Esophagus (tissue), 2 donors: ENCODE measurements around the gene TUFM. TPM values are rescaled to one million over a fixed set of nuclear protein-coding genes. Genes with fewer than 3 reads are reported as not detected.
"Not testable (repeated sequence)": the region's sequence is repeated elsewhere in the genome, so short reads cannot be mapped to it uniquely, and the experiment has no call there.

ENCODE experiments used
- H3K27ac ChIP-seq, 2 donors: one replicate each; pipeline ENCODE4 v1.5.1; 2013; ENCODE audit warnings: low read depth in 2 of 2, mild to moderate bottlenecking in 2 of 2, inconsistent platforms in 1 of 2, low read length in 1 of 2, moderate library complexity in 1 of 2
- H3K27me3 ChIP-seq, 2 donors: one replicate each; pipeline ENCODE4 v1.6.1; 2013; ENCODE audit warnings: low read length in 2 of 2, control low read depth in 1 of 2, mild to moderate bottlenecking in 1 of 2; ENCODE audit not compliant: insufficient read depth in 2 of 2, control insufficient read depth in 1 of 2
- H3K36me3 ChIP-seq, 2 donors: one replicate each; pipeline ENCODE4 v1.6.1; 2013; ENCODE audit warnings: low read length in 1 of 2; ENCODE audit not compliant: control insufficient read depth in 2 of 2, insufficient read depth in 2 of 2
- H3K4me1 ChIP-seq, 2 donors: one replicate each; pipeline ENCODE4 v1.6.1; 2013; ENCODE audit warnings: low read length in 1 of 2; ENCODE audit not compliant: control insufficient read depth in 2 of 2, insufficient read depth in 2 of 2
- H3K4me3 ChIP-seq, 2 donors: one replicate each; pipeline ENCODE4 v1.5.1; 2013; ENCODE audit warnings: low read length in 2 of 2, mild to moderate bottlenecking in 2 of 2, low read depth in 1 of 2, moderate library complexity in 1 of 2
- H3K9me3 ChIP-seq, 2 donors: one replicate each; pipeline ENCODE4 v1.6.1; 2013; ENCODE audit warnings: mild to moderate bottlenecking in 2 of 2, low read depth in 1 of 2, low read length in 1 of 2, moderate library complexity in 1 of 2; ENCODE audit not compliant: control insufficient read depth in 2 of 2, insufficient read depth in 1 of 2
- WGBS, 2 donors: extraction: QIAGEN DNeasy Blood & Tissue Kit; methylation state at CpG; one replicate each; pipeline ENCODE4 v1.1.7; 2013; 5-methylcytosine and 5-hydroxymethylcytosine counted together
- polyA plus RNA-seq, 2 donors: library from polyadenylated mRNA; stranded (reverse); fragments of 200-250 nt; gene quantifications; one replicate each; pipeline ENCODE4 v1.2.3, GENCODE V29; 2013
- donor health status: healthy with polysubstance abuse.
- donor health status: Bipolar disorder and iron deficiency.

Gene TUFM
- polyA plus RNA-seq, 2 donors, result 175 to 188 TPM

DNA sequence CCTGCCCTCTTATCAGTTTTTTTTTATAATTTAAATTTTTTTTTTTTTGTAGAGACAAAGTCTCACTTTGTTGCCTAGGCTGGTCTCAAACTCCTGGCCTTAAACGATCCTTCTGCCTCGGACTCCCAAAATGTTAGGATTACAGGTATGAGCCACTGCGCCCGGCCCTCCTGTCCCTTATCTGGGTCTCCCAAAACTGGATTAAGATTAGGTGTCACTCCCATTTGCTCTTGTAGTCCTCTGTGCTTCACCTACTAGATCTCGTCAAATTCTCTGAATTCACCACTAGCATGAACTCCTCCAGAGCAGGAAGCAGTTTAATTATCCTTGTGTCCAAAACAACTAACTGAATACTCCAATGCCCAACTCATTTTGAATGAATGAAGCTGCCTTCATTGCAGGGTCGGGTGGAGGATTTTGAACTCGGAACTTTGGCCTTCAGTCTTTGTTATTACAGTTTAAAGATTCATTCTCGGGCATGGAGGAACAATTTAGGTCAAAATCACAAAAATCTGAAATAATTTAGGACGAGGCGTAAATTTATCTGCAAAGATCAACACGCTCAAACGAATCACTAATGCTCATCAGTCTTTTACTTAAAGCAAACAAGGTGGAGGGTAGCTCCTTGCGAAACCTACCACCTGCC, 24.2 kb downstream of the TUFM start:
- 26% methylated on average over 13 of the region's 13 CpGs for WGBS, 2 donors
- peak overlapping the region in 1 of 2 donors; percentile 99 for H3K27ac ChIP-seq
- H3K36me3 ChIP-seq, result peaks cover 0 to 9% of the 10 kb centered on the region in 2 donors
- no peaks in the 10 kb centered on the region for H3K4me1 ChIP-seq
- H3K9me3 ChIP-seq, result no peaks in the 10 kb centered on the region
- peak overlapping the region; percentile 92 to 96 for H3K4me3 ChIP-seq
- no peaks in the 10 kb centered on the region for H3K27me3 ChIP-seq

DNA sequence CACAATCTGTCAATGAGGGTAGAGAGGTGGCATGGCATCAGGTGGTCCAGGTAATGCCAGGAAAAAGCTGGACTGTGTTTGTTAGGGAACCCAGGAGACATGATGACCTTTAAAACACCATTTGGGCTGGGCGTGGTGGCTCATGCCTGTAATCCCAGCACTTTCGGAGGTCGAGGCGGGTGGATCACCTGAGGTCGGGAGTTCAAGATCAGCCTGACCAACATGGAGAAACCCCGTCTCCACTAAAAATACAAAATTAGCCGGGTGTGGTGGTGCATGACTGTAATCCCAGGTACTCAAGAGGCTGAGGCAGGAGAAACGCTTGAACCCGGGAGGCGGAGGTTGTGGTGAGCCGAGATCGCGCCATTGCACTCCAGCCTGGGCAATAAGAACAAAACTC, 25.6 kb downstream of the TUFM start:
- H3K27ac ChIP-seq, H3K27me3 ChIP-seq, H3K4me1 ChIP-seq, H3K36me3 ChIP-seq, H3K9me3 ChIP-seq, H3K4me3 ChIP-seq: not testable (repeated sequence)
- WGBS, 2 donors, result 88 to 97% methylated on average over 13 of the region's 13 CpGs

DNA sequence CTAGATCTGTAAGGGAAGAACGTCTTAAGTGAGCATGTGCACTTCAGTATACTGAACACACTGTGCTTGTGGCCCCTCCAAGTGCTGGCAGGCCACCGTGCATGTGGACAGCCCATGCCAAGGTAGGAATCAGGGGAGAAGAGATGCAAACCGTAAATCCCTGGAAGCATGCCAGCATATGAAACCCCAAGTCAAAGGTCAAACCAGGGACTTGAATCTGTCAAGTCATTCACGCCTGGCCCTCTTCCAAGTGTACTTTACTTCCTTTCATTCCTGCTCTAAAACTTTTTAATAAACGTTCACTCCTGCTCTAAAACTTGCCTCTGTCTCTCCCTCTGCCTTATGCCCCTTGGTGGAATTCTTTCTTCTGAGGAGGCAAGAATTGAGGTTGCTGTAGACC, 26.1 kb downstream of the TUFM start:
- no peaks in the 10 kb centered on the region for H3K36me3 ChIP-seq
- no peak overlapping the region for H3K4me3 ChIP-seq
- 79 to 83% methylated on average over 5 of the region's 5 CpGs for WGBS, 2 donors
- no peaks in the 10 kb centered on the region for H3K4me1 ChIP-seq
- H3K27ac ChIP-seq, result no peak overlapping the region
- H3K9me3 ChIP-seq, result no peaks in the 10 kb centered on the region
- no peaks in the 10 kb centered on the region for H3K27me3 ChIP-seq

DNA sequence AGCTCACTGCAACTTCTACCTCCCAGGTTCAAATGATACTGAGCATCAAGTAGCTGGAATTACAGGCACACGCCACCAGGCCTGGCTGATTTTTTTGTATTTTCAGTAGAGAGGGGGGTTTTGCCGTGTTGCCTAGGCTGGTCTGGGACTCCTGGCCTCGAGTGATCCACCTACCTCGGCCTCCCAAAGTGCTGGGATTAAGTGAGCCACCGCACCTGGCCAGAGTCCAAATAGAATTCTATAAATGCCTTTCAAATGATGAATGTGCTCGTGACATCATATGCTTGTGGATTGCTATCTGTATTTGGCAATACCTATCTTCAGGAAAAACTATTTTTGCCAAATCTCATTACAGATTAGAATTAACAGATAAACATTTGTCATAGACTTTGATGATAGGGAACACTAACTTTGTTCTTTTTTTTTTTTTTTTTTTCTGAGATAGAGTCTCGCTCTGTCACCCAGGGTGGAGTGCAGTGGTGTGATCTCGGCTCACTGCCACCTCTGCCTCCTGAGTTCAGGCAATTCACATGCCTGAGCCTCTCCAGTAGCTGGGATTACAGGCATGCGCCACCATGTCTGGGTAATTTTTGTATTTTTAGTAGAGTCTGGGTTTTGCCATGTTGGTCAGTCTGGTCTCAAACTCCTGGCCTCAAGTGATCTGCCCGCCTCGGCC, 38.6 kb downstream of the TUFM start:
- H3K4me1 ChIP-seq, H3K27me3 ChIP-seq, H3K27ac ChIP-seq, H3K9me3 ChIP-seq, H3K36me3 ChIP-seq, H3K4me3 ChIP-seq: not testable (repeated sequence)
- WGBS, 2 donors, result no CpG with 5 or more reads among the region's 11 CpGs

DNA sequence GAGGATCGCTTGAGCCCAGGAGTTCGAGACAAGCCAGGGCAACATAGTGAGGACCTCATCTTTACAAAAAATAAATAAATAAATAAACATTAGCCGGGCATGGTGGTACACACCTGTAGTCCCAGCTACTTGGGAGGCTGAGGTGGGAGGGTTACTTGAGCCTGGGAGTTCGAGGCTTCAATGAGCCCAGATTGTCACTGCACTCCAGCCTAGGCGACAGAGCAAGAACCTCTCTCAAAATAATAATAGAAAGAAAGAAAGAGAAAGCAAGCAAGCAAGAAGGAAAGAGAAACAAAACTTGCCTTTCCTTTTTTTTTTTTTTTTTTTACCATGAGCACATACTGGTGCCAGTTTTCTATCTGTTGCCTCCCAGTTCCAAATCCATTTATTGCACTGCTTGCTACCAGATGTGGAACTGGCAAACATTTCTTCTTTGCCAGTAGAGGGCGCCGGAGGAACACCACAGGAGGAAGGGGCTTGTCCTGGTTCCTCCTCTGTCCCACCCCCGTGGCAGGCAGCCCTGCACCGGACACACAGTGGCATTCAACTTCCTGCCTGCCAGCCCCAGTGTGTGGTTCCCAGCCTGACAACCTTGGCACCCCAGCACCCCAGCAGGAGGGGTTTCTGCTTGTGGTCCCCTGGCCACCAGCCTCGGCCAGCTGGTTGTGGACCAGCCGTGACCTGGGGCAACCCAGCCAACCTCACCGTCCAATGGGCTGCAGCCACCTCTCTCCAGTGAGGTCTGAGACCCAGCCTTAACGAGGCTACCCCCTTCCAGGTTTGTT, 43.7 kb downstream of the TUFM start:
- WGBS, 2 donors, result 44 to 45% methylated on average over 6 to 8 of the region's 13 CpGs
- not testable (repeated sequence) for H3K9me3 ChIP-seq, H3K4me3 ChIP-seq, H3K4me1 ChIP-seq, H3K36me3 ChIP-seq, H3K27me3 ChIP-seq, H3K27ac ChIP-seq

Other genes starting within 250 kb of the TUFM start
- under 1 TPM; 0.05 to 0.43 TPM for gene SULT1A2, start 249.3 kb downstream of the TUFM start, polyA plus RNA-seq
- gene SULT1A1, start 236.3 kb downstream of the TUFM start, polyA plus RNA-seq, result 1 to 10 TPM; 5.6 to 7.9 TPM
- under 1 TPM in 1 of 2 donors, not detected in 1; 0.06 TPM for gene NPIPB8, start 208.3 kb downstream of the TUFM start, polyA plus RNA-seq
- 100 to 1,000 TPM; 303 to 630 TPM for gene EIF3C, start 134.9 kb downstream of the TUFM start, polyA plus RNA-seq
- under 1 TPM; 0.14 to 0.79 TPM for gene NPIPB9, start 94.6 kb downstream of the TUFM start, polyA plus RNA-seq
- 10 to 100 TPM; 37.9 to 82.1 TPM for gene ATXN2L, start 23.3 kb downstream of the TUFM start, polyA plus RNA-seq
- gene SH2B1, start 17.5 kb upstream of the TUFM start, polyA plus RNA-seq, result 10 to 100 TPM; 19.9 to 42.7 TPM
- under 1 TPM; 0.25 to 0.69 TPM for gene ATP2A1, start 32.1 kb upstream of the TUFM start, polyA plus RNA-seq
- 10 to 100 TPM; 23.5 to 46.9 TPM for gene RABEP2, start 78.9 kb upstream of the TUFM start, polyA plus RNA-seq
- gene CD19, start 85.6 kb upstream of the TUFM start, polyA plus RNA-seq, result under 1 TPM; 0.22 to 0.41 TPM
- 10 to 100 TPM; 19.1 to 28.3 TPM for gene NFATC2IP, start 104.6 kb upstream of the TUFM start, polyA plus RNA-seq
- gene SPNS1, start 128.4 kb upstream of the TUFM start, polyA plus RNA-seq, result 10 to 100 TPM; 22.2 to 24.6 TPM
- 10 to 100 TPM in 1 of 2 donors, 1 to 10 TPM in 1; 7.4 to 13.6 TPM for gene LAT, start 138.7 kb upstream of the TUFM start, polyA plus RNA-seq